GM18498 (cell line): ENCODE data around the gene MAP3K20.
"Not testable (repeated sequence)": the region's sequence is repeated elsewhere in the genome, so short reads cannot be mapped to it uniquely, and the experiment has no call there.

Experiments used
- ATAC-seq: cut with Tn5 transposase; IDR thresholded peaks from one replicate; pipeline ENCODE4 v1.9.1; 2021; ENCODE audit warnings: mild to moderate bottlenecking, moderate library complexity; ENCODE audit not compliant: unreplicated experiment

MAP3K20 gene

GRCh38 chr2:173262356-173262755, 186.7 kb downstream of the MAP3K20 start:
- ATAC-seq = not testable (repeated sequence)

- no peak for ATAC-seq
Observed at GRCh38 chr2:173264151-173264550, 188.5 kb downstream of the MAP3K20 start.

- peak; percentile 99 for ATAC-seq
Observed at GRCh38 chr2:173264603-173265366, 189.1 kb downstream of the MAP3K20 start.

- no peak for ATAC-seq
Observed at GRCh38 chr2:173271135-173271534, 195.5 kb downstream of the MAP3K20 start.

GRCh38 chr2:173271825-173272224, 196.2 kb downstream of the MAP3K20 start:
- no peak for ATAC-seq

- no peak for ATAC-seq
Observed at GRCh38 chr2:173272849-173273248, 197.2 kb downstream of the MAP3K20 start.

- ATAC-seq = no peak
Observed at GRCh38 chr2:173278794-173279526, 203.3 kb downstream of the MAP3K20 start.

GRCh38 chr2:173279527-173279868, 203.9 kb downstream of the MAP3K20 start:
- no peak for ATAC-seq

- ATAC-seq = no peak
Observed at GRCh38 chr2:173280853-173281252, 205.2 kb downstream of the MAP3K20 start.

GRCh38 chr2:173281898-173282297, 206.3 kb downstream of the MAP3K20 start:
- ATAC-seq = not testable (repeated sequence)

- no peak for ATAC-seq
Observed at GRCh38 chr2:173282795-173283545, 207.3 kb downstream of the MAP3K20 start.

- ATAC-seq = no peak
Observed at GRCh38 chr2:173286153-173286809, 210.6 kb downstream of the MAP3K20 start.

- no peak for ATAC-seq
Observed at GRCh38 chr2:173287594-173287993, 211.9 kb downstream of the MAP3K20 start.

- no peak for ATAC-seq
Observed at GRCh38 chr2:173288561-173288960, 212.9 kb downstream of the MAP3K20 start.

- no peak for ATAC-seq
Observed at GRCh38 chr2:173290046-173290445, 214.4 kb downstream of the MAP3K20 start.

- ATAC-seq = no peak
Observed at GRCh38 chr2:173290518-173290917, 214.9 kb downstream of the MAP3K20 start.

GRCh38 chr2:173291412-173291811, 215.8 kb downstream of the MAP3K20 start:
- no peak for ATAC-seq

GRCh38 chr2:173296235-173296634, 220.6 kb downstream of the MAP3K20 start:
- no peak for ATAC-seq

GRCh38 chr2:173298536-173299097, 223.0 kb downstream of the MAP3K20 start:
- no peak for ATAC-seq

- ATAC-seq = no peak
Observed at GRCh38 chr2:173299764-173300163, 224.1 kb downstream of the MAP3K20 start.

GRCh38 chr2:173300458-173300857, 224.8 kb downstream of the MAP3K20 start:
- ATAC-seq = no peak
